K562 (cell line): ENCODE results near the gene SH3PXD2B.

Source experiments
- BHLHE40 ChIP-seq: IDR thresholded peaks from 2 replicates; pipeline ENCODE4 v1.6.1; 2011; ENCODE audit warnings: low read length, improper control_type of control experiment
- CTCF ChIP-seq, 3 experiments: IDR thresholded peaks in 2 of 3; conservative IDR thresholded peaks in 1 of 3; 2 replicates each; pipeline ENCODE4 v1.5.1; 2011 to 2012; ENCODE audit warnings: low read length in 3 of 3, mild to moderate bottlenecking in 3 of 3, control low read depth in 2 of 3, improper control_type of control experiment in 1 of 3, inconsistent platforms in 1 of 3, low read depth in 1 of 3, mixed read lengths in 1 of 3, moderate library complexity in 1 of 3; ENCODE audit not compliant: insufficient read depth in 2 of 3
- KDM4B ChIP-seq, 2 experiments: fragments of 450-650 bp in 1 of 2; sonication (generic) in 1 of 2; IDR thresholded peaks; 2 replicates each; pipeline ENCODE4 v1.6.1; 2016 to 2017; ENCODE audit warnings: borderline replicate concordance in 2 of 2, antibody characterized with exemption in 1 of 2, low read depth in 1 of 2, mild to moderate bottlenecking in 1 of 2
- PREB ChIP-seq: sonication (generic); formaldehyde crosslinking; IDR thresholded peaks from 2 replicates; pipeline ENCODE4 v1.8.1; 2023; ENCODE audit warnings: mild to moderate bottlenecking, missing genetic modification reagents
- SIN3A ChIP-seq, 2 experiments: fragments of 150-350 bp in 1 of 2; IDR thresholded peaks; 2 replicates each; pipeline ENCODE4 v1.6.1; 2011 to 2016; ENCODE audit warnings: borderline replicate concordance in 2 of 2, low read depth in 2 of 2, low read length in 2 of 2, mild to moderate bottlenecking in 2 of 2, moderate library complexity in 2 of 2; ENCODE audit not compliant: control insufficient read depth in 1 of 2
- ZFP1 ChIP-seq: fragments of 450-650 bp; formaldehyde crosslinking; IDR thresholded peaks from 2 replicates; pipeline ENCODE4 v1.4.0; 2020; ENCODE audit warnings: mild to moderate bottlenecking, mixed read lengths
- ZNF311 ChIP-seq: fragments of 250-450 bp; sonication (Bioruptor Pico); IDR thresholded peaks from 2 replicates; pipeline ENCODE4 v1.4.0; 2020; ENCODE audit warnings: mild to moderate bottlenecking, moderate library complexity

GRCh38 chr5:172435362-172436077 lies 18.8 kb downstream of the SH3PXD2B start:
- no peak for TF ChIP-seq CTCF (IDR thresholded peaks at IDR 0.05 in 2 of 3, conservative IDR thresholded peaks at IDR 0.05 in 1 of 3; ENCODE audit: insufficient read depth in 2 of 3, low read depth in 1 of 3, low read length in 3 of 3)
- TF ChIP-seq PREB (CRISPR knock-in tag), result no peak
- TF ChIP-seq SIN3A (IDR thresholded peaks at IDR 0.05; ENCODE audit: borderline replicate concordance in 2 of 2, control insufficient read depth in 1 of 2, low read depth in 2 of 2, low read length in 2 of 2), result no peak
- no peak for TF ChIP-seq BHLHE40
- TF ChIP-seq KDM4B (IDR thresholded peaks at IDR 0.05; ENCODE audit: borderline replicate concordance in 2 of 2, low read depth in 1 of 2), result no peak
- no peak for TF ChIP-seq ZFP1 (CRISPR knock-in tag)
- no peak for TF ChIP-seq ZNF311
